H9 (cell line): ENCODE data around the gene BCORL1. TPM values are rescaled to one million over a fixed set of nuclear protein-coding genes. Genes with fewer than 3 reads are reported as not detected.

Experiments used
- DNase-seq: peaks from one replicate; pipeline ENCODE4 v3.0.0-alpha.2; 2017
- H2AFZ ChIP-seq: one replicate; pipeline ENCODE4 v1.6.1; 2013; ENCODE audit warnings: mild to moderate bottlenecking, low read length, control low read depth, moderate library complexity
- H2AK5ac ChIP-seq: 2 replicates; pipeline ENCODE4 v1.6.1; 2013; ENCODE audit warnings: low read length, control low read depth, mixed read lengths; ENCODE audit not compliant: insufficient read length
- H2BK120ac ChIP-seq: one replicate; pipeline ENCODE4 v1.6.1; 2013; ENCODE audit warnings: low read depth, mild to moderate bottlenecking, low read length, control low read depth, inconsistent platforms; ENCODE audit not compliant: poor library complexity, severe bottlenecking
- H2BK12ac ChIP-seq: 2 replicates; pipeline ENCODE4 v1.6.1; 2013; ENCODE audit warnings: low read length, control low read depth, mixed read lengths, low read depth; ENCODE audit not compliant: insufficient read length
- H2BK15ac ChIP-seq: 2 replicates; pipeline ENCODE4 v1.6.1; 2013; ENCODE audit warnings: low read depth, low read length, control low read depth
- H2BK20ac ChIP-seq: one replicate; pipeline ENCODE4 v1.6.1; 2013; ENCODE audit warnings: low read depth, mild to moderate bottlenecking, low read length, control low read depth, inconsistent platforms; ENCODE audit not compliant: poor library complexity, severe bottlenecking
- H2BK5ac ChIP-seq: 2 replicates; pipeline ENCODE4 v1.6.1; 2013; ENCODE audit warnings: low read length, control low read depth, mixed read lengths; ENCODE audit not compliant: insufficient read length
- H3K14ac ChIP-seq: 2 replicates; pipeline ENCODE4 v1.6.1; 2013; ENCODE audit warnings: low read length, control low read depth; ENCODE audit not compliant: insufficient read depth
- H3K18ac ChIP-seq: 2 replicates; pipeline ENCODE4 v1.6.1; 2013; ENCODE audit warnings: low read depth, mild to moderate bottlenecking, mixed read lengths, low read length, control low read depth; ENCODE audit not compliant: insufficient read length
- H3K23ac ChIP-seq: 2 replicates; pipeline ENCODE4 v1.6.1; 2013; ENCODE audit warnings: low read length, control low read depth, mixed read lengths, low read depth; ENCODE audit not compliant: insufficient read length
- H3K23me2 ChIP-seq: 2 replicates; pipeline ENCODE4 v1.6.1; 2013; ENCODE audit warnings: low read depth, mild to moderate bottlenecking, mixed read lengths, low read length, control low read depth; ENCODE audit not compliant: insufficient read length, poor library complexity, severe bottlenecking
- H3K27ac ChIP-seq: 2 replicates; pipeline ENCODE4 v1.5.1; 2013; ENCODE audit warnings: low read length, control low read depth, mixed read lengths, low read depth; ENCODE audit not compliant: insufficient read length
- H3K27me3 ChIP-seq: 2 replicates; pipeline ENCODE4 v1.6.1; 2013; ENCODE audit warnings: low read length, control low read depth, inconsistent platforms; ENCODE audit not compliant: insufficient read depth
- H3K4ac ChIP-seq: 2 replicates; pipeline ENCODE4 v1.6.1; 2013; ENCODE audit warnings: low read depth, mild to moderate bottlenecking, control low read depth, inconsistent platforms, low read length, moderate library complexity
- H3K4me1 ChIP-seq: 2 replicates; pipeline ENCODE4 v1.6.1; 2013; ENCODE audit warnings: low read length, control low read depth, inconsistent platforms; ENCODE audit not compliant: insufficient read depth
- H3K4me2 ChIP-seq: 2 replicates; pipeline ENCODE4 v1.6.1; 2013; ENCODE audit warnings: low read length, control low read depth, mixed read lengths; ENCODE audit not compliant: insufficient read length, insufficient read depth
- H3K56ac ChIP-seq: 2 replicates; pipeline ENCODE4 v1.6.1; 2013; ENCODE audit warnings: low read depth, mild to moderate bottlenecking, mixed read lengths, low read length, control low read depth; ENCODE audit not compliant: insufficient read length
- H3K79me1 ChIP-seq: 2 replicates; pipeline ENCODE4 v1.6.1; 2013; ENCODE audit warnings: low read depth, mild to moderate bottlenecking, moderate library complexity, low read length, control low read depth, inconsistent platforms; ENCODE audit not compliant: insufficient read depth, poor library complexity, severe bottlenecking
- H3K79me2 ChIP-seq: 2 replicates; pipeline ENCODE4 v1.6.1; 2013; ENCODE audit warnings: low read length, control low read depth, inconsistent platforms; ENCODE audit not compliant: insufficient read depth
- H3K9ac ChIP-seq: 2 replicates; pipeline ENCODE4 v1.6.1; 2013; ENCODE audit warnings: low read length, control low read depth, mixed read lengths; ENCODE audit not compliant: insufficient read length; ENCODE audit errors: extremely low read depth
- H3K9me3 ChIP-seq: one replicate; pipeline ENCODE4 v1.6.1; 2013; ENCODE audit warnings: low read depth, low read length, inconsistent platforms; ENCODE audit not compliant: control insufficient read depth
- H3T11ph ChIP-seq: one replicate; pipeline ENCODE4 v1.6.1; 2013; ENCODE audit warnings: mild to moderate bottlenecking, low read length, control low read depth, inconsistent platforms
- H4K20me1 ChIP-seq: one replicate; pipeline ENCODE4 v1.6.1; 2013; ENCODE audit not compliant: control insufficient read depth, insufficient read length, insufficient read depth
- H4K5ac ChIP-seq: 2 replicates; pipeline ENCODE4 v1.6.1; 2013; ENCODE audit warnings: low read depth, mild to moderate bottlenecking, mixed read lengths, low read length, control low read depth; ENCODE audit not compliant: insufficient read length
- H4K8ac ChIP-seq: replicated peaks from 2 replicates; pipeline ENCODE4 v1.6.1; 2013; ENCODE audit warnings: low read length, control low read depth, mixed read lengths, low read depth; ENCODE audit not compliant: insufficient read length
- H4K91ac ChIP-seq: 2 replicates; pipeline ENCODE4 v1.6.1; 2013; ENCODE audit warnings: low read depth, mild to moderate bottlenecking, moderate library complexity, mixed read lengths, low read length, control low read depth; ENCODE audit not compliant: insufficient read length
- H3K27ac Mint-ChIP-seq, 3 experiments: 2 replicates in 2 of 3; 3 replicates in 1 of 3; pipeline ENCODE4 v1.8.0; 2020 to 2021; ENCODE audit warnings: mixed read lengths in 3 of 3, mild to moderate bottlenecking in 1 of 3, moderate library complexity in 1 of 3
- H3K27me3 Mint-ChIP-seq: 2 replicates; pipeline ENCODE4 v1.8.0; 2021; ENCODE audit warnings: low read depth, mild to moderate bottlenecking, moderate library complexity, mixed read lengths
- H3K36me3 Mint-ChIP-seq, 3 experiments: 2 replicates in 2 of 3; 3 replicates in 1 of 3; pipeline ENCODE4 v1.8.0; 2020 to 2021; ENCODE audit warnings: low read depth in 3 of 3, mixed read lengths in 3 of 3; ENCODE audit not compliant: insufficient read depth in 1 of 3
- H3K4me1 Mint-ChIP-seq, 2 experiments: 2 replicates each; pipeline ENCODE4 v1.8.0; 2020; ENCODE audit warnings: mixed read lengths in 2 of 2
- H3K4me3 Mint-ChIP-seq, 2 experiments: 2 replicates in 1 of 2; 3 replicates in 1 of 2; pipeline ENCODE4 v1.8.0; 2020 to 2021; ENCODE audit warnings: mild to moderate bottlenecking in 2 of 2, mixed read lengths in 2 of 2, moderate library complexity in 1 of 2
- H3K9me3 Mint-ChIP-seq, 2 experiments: 2 replicates in 1 of 2; 3 replicates in 1 of 2; pipeline ENCODE4 v1.8.0; 2020; ENCODE audit warnings: mild to moderate bottlenecking in 2 of 2, mixed read lengths in 2 of 2, moderate library complexity in 1 of 2
- WGBS: extraction: QIAGEN DNeasy Blood & Tissue Kit; methylation state at CpG from one replicate; pipeline ENCODE4 v1.1.7; 2013; ENCODE audit warnings: missing lambda C conversion rate, low lambda C conversion rate, mixed read lengths; ENCODE audit not compliant: insufficient read length; ENCODE audit errors: extremely low coverage; 5-methylcytosine and 5-hydroxymethylcytosine counted together
- total RNA-seq: library from RNA; stranded (reverse); gene quantifications from 2 replicates; pipeline ENCODE4 v1.2.1, GENCODE V29; 2021
- TF ChIP-seq, protein P1 (sequence below): fragments of 200-600 bp; sonication (generic); conservative IDR thresholded peaks from 3 replicates; pipeline ENCODE4 v1.8.0; 2021; ENCODE audit warnings: antibody characterized with exemption, mild to moderate bottlenecking

The BCORL1 gene
- total RNA-seq, 1 experiment from 2014 or later, result 6.1 TPM

DNA sequence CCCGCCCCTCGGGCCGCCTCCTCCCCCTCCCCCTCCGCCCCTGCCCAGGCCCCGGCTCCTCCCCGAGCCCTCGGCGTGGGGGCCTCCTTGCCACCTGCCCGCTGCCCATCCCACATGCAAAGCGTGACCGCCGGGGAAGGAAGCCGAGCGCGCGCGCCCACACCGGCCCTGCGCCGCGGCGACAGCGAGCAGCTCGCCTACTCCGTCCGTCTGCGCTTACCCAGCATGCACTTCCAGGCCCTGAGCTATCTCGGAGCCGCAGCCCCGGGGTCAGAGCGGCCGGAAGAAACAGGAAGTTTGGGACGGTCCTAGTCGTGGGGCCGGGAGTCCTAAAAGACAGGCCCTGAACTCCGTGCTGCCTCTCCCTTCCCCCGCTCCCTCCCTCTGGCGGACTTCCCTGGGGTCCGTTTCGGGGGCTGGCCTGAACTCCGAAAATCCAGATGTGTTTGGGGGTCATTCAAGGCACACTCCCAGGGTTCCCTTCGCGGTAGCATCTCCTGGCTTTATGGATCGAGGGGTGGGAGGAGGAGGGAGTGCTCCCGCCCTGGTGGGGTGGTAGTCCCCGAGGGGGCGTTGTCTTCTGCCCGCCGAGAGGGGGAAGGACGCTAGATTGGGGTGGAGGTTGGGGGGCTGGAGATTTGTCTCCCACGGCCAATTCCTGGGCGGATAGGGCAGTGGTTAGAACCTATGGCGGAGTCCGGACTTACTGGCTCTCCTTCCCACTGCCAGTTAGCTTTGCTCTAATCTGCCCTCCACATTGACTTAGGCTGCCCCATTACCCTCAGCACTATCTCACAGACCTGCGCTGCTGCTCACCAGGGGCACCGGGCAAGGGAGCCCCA, 25.0 kb upstream of the BCORL1 start:
- H2BK5ac ChIP-seq, result no peak overlapping the region
- WGBS, result no CpG with 5 or more reads among the region's 56 CpGs
- H3K27ac Mint-ChIP-seq, result no peak overlapping the region; a peak in 1 of 7 replicates
- no peak overlapping the region for H3K9ac ChIP-seq
- H3K27me3 ChIP-seq, result peaks cover 61% of the 10 kb centered on the region
- peaks cover 22 to 42% of the 10 kb centered on the region in 2 experiments for H3K4me1 Mint-ChIP-seq
- peaks cover 90% of the 10 kb centered on the region for H3K27me3 Mint-ChIP-seq
- no peak overlapping the region for H4K5ac ChIP-seq
- no peak overlapping the region for H2BK12ac ChIP-seq
- peaks cover 0 to 86% of the 10 kb centered on the region in 2 experiments; a peak in 2 of 5 replicates for H3K9me3 Mint-ChIP-seq
- no peak overlapping the region for H3K18ac ChIP-seq
- TF ChIP-seq, protein P1, sequence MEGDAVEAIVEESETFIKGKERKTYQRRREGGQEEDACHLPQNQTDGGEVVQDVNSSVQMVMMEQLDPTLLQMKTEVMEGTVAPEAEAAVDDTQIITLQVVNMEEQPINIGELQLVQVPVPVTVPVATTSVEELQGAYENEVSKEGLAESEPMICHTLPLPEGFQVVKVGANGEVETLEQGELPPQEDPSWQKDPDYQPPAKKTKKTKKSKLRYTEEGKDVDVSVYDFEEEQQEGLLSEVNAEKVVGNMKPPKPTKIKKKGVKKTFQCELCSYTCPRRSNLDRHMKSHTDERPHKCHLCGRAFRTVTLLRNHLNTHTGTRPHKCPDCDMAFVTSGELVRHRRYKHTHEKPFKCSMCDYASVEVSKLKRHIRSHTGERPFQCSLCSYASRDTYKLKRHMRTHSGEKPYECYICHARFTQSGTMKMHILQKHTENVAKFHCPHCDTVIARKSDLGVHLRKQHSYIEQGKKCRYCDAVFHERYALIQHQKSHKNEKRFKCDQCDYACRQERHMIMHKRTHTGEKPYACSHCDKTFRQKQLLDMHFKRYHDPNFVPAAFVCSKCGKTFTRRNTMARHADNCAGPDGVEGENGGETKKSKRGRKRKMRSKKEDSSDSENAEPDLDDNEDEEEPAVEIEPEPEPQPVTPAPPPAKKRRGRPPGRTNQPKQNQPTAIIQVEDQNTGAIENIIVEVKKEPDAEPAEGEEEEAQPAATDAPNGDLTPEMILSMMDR, result no peak
- no peak overlapping the region for H3K14ac ChIP-seq
- no peak overlapping the region for H3K4ac ChIP-seq
- H3K56ac ChIP-seq, result no peak overlapping the region
- H2BK120ac ChIP-seq, result no peak overlapping the region
- H2AK5ac ChIP-seq, result no peak overlapping the region
- no peak overlapping the region for H2AFZ ChIP-seq
- H3K4me2 ChIP-seq, result peak overlapping the region; percentile 59
- no peak overlapping the region for H3K23ac ChIP-seq
- no peak overlapping the region for H3K27ac ChIP-seq
- H4K8ac ChIP-seq, result no peak overlapping the region
- H3K4me3 Mint-ChIP-seq, result peak overlapping the region; percentile 70 to 87
- no peaks in the 10 kb centered on the region for H3K79me2 ChIP-seq
- H3K23me2 ChIP-seq, result peaks cover 20% of the 10 kb centered on the region
- DNase-seq, result peak; percentile 80
- no peak overlapping the region for H2BK15ac ChIP-seq
- H3K79me1 ChIP-seq, result no peaks in the 10 kb centered on the region
- H4K20me1 ChIP-seq, result no peaks in the 10 kb centered on the region
- peaks cover 0 to 5% (median 0%) of the 10 kb centered on the region in 3 experiments; a peak in 1 of 7 replicates for H3K36me3 Mint-ChIP-seq
- H3T11ph ChIP-seq, result no peak overlapping the region
- no peak overlapping the region for H2BK20ac ChIP-seq
- H3K4me1 ChIP-seq, result no peaks in the 10 kb centered on the region
- peaks cover 19% of the 10 kb centered on the region for H3K9me3 ChIP-seq
- no peak overlapping the region for H4K91ac ChIP-seq
